GM19023 (cell line): ENCODE results near the gene WDR76.

ENCODE experiments used
- ATAC-seq: cut with Tn5 transposase; IDR thresholded peaks from one replicate; pipeline ENCODE4 v1.9.1; 2021; ENCODE audit warnings: mild to moderate bottlenecking, moderate library complexity; ENCODE audit not compliant: unreplicated experiment

WDR76 gene

DNA sequence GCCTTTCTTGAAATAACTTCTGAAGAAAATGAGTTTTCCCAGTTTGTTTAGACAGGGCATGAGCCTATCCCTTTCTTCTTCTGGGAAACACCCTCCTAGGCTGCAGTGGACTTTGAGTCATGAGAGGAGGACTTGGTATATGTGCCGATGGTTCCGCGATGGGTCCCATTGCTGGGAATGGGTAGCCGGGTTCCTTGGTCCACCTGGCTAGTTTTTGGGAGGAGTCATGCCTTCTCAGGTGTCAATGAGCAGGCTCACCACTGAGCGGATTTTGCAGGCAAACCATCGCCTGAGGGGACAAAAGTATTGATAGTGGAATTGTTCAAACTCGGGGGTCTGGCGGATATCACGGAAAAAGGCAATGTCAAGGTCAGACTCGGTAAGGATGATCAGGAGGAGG, 46.8 kb downstream of the WDR76 start:
- ATAC-seq: no peak

DNA sequence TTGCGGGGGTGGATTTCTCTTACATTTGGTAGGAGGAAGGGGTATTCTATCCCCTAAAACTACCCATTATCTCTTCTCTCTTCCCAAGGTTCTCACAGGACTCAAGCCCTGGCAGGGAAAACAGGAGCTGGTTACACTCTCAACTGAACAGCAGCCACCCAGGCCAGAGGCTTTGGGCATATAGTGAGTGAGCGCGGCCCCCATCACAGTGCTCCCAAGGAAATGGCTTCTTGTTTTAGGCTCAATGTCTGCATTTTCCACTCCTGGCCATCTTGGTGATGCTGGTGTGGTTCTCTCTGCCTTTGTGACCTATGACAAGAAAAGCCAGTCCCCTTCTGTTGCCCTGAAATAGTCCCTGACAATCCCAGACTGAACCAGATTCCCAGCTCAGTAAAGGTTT, 50.1 kb downstream of the WDR76 start:
- ATAC-seq: no peak

- ATAC-seq: no peak
Measured at GRCh38 chr15:43877371-43877770, 50.6 kb downstream of the WDR76 start.

GRCh38 chr15:43878446-43878845, 51.6 kb downstream of the WDR76 start:
- ATAC-seq: no peak

DNA sequence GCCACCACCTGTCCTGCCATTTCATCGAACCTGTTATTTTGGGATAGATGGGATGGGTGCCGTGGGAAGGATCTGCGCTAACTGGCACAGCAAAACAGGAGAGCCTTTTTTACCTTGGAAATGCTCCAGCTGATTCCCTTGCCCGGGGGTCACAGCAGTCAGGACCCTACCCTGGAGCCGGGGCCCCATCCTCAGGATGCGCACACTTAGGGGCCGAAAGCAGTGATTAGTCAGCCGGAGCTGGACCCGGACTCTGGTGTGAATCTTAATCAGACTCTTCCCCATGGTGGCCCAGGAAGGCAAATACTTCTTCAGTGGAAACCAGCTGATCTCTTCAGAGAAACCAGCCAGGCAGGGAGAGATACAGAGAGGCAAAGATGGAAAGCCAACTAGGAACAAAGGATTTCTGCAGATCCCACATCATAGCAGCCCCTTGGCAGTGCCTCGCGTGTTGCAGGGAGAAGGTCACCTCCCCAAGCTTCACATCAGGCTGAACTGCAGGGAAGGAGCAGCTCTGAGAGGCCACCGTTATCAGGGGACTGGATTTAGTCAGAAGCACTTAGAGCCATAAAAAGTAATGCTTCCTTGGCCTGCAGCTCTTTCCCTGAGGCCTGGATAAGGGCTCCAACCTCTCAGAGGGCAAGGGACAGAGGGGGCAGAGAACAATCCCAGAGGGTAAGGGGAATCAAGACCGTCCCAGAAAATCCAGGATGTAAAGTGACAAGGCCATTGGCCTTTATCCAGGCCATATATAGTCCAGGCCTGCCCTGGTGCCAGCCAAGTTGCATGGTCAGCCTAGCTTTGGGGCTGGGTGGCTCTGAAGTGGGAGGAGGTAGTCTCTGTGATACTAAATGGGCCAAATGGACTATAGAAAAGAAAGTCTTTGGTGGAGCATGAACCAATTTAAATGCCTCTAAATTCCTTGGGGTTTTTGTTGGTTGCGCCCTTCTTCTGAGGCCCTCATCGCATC, 52.9 kb downstream of the WDR76 start:
- ATAC-seq: no peak

DNA sequence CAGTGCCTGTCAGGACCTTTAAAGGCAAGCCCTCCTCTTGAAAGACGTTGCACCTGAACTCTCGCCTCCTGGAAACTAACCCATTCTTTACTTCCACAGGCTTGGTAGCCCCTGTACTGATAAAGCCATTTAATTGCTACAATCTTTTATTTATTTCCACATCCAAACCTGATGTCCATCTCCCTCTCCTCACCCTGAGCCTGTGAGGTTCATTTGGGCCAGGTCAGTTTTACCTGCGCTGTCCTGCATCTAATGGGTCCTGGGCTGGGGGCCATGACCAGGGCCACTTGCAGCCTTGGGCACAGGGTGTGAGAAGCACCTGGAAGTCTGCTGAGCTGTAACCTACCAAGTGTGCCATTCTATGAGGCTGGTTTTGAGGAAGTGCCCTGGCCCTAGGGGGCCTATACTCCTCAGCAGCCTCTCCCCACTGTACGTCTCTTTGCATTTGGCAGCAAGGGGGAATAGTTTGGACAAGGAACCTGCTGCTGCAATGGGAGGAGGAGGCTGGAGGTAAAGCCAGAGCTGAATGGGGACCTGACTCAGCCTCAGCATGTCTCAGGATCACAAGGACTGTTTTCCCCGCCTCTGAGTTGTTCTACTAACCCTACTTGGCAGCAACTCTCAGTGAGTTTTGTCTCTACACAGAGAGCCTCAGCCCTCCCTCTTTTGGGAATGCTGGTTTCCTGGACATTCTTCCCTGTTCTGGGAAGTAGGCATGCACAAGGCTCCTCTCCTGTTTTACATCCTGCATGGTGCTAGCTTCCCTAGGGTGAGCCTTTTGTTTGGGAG, 53.8 kb downstream of the WDR76 start:
- no peak for ATAC-seq

- ATAC-seq: no peak
Measured at GRCh38 chr15:43881245-43881644, 54.4 kb downstream of the WDR76 start.

GRCh38 chr15:43881944-43882343, 55.1 kb downstream of the WDR76 start:
- no peak for ATAC-seq

DNA sequence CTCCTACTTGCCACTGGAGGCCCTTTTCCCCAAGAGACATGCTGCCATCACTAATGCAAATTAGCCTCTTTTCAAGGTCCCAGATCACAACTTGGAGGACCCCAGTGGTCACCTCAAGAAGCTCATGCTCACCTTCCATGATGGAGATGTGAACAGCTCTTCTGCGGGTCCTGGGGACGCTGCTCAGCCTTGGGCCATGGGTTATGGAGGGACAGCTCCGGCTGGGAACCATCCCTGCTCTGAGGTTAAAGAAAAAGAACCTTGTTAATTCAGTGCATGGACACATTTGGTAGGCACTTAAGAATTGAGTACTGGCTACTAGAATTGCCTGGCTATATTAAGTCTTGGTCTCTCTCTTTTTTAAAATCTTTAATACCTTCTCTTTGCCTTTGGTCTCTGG, 56.8 kb downstream of the WDR76 start:
- no peak for ATAC-seq

DNA sequence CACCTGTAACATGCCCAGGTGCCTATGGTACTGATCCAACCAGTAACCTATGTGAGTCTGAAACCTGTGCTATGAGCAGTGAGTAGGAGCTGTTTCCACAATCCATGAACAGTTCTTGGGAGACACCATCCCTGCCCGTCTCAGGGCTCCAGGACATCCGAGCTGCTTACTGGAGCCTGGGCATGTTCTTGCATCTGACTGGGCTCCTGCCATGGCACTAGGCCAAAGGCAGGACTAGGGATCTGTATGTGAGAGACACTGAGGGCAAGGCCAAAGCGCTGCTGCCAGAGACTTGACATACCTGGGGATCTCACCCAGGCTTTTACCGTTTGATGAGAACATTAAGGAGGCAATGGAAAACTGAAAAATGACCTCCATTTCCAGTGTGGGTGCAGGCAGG, 59.8 kb downstream of the WDR76 start:
- no peak for ATAC-seq

DNA sequence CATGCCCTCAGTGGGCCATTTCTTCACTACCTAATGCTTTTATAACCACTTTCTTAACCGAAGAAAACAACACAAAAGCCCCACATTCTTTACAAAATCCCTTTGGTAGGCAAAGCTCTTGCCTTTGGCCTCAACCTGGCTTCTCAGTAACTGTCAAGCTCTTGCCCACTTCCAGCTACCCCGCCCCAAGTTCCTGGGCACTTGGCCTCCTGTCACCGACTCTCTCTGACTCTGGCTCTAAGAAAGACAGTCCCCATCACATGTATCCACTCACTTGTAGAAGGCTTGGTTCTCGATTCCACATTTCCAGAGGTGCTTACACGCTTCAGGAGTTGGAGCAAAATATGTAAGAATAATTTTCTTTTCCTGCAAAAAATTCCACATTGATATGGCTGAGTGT, 61.1 kb downstream of the WDR76 start:
- no peak for ATAC-seq

DNA sequence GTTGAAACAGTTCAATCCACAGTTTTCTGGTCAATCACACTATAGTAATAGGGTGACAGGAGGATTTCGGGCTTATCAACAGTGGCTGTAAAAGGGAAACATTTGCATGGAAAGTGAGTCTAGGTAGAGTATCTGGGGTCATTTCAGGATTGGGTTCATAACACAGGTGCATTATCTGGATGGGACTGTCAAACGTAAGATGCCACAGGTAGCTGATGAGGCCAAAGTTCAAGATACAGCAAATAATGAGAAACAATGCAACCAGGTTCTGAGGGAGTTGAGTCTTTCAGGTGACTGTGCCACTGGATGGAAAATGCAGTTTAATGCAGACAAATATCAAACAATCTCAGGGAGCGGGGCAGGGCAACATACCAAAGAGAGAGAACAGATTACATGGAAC, 62.2 kb downstream of the WDR76 start:
- ATAC-seq: no peak

GRCh38 chr15:43893956-43894355, 67.2 kb downstream of the WDR76 start:
- no peak for ATAC-seq

DNA sequence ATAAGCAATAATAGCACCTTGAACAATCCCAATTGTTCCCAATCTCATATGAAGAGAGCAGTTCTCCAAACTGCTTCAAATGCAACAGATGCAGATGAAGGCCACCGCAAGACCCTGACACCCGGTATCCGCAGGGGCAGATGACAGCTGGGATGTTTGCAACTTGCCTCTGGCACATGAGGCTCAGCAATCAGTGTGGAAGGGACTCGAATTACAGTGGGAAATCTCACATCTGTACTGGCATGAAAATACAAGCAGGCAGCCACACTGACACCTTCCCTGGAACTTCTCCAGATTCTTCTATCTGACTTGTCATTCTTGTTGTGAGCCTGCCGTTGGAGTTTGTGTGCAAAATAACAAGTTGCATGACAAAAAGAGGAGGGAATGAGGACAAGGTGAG, 68.8 kb downstream of the WDR76 start:
- ATAC-seq: no peak

- no peak for ATAC-seq
Measured at GRCh38 chr15:43896543-43896942, 69.7 kb downstream of the WDR76 start.

DNA sequence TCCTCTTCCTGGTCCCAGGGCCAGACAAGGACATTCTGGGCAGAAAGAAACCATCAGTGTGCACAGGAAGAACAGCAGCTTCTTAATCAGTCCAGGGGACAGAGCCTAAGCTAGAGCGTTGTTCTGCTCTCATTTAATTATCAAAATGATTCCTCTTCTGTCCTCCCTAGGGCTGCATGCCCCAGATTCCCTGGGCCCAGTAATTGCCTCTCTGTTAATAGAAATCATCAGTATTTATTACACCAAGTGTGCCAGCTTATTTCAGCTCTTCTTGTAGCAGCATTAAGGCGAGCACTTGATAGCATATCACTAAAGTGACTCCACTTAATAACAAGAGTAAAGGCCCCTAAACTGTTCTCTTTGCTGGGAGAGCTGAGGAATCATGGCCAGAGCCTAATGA, 72.1 kb downstream of the WDR76 start:
- ATAC-seq: no peak

GRCh38 chr15:43899928-43900327, 73.1 kb downstream of the WDR76 start:
- no peak for ATAC-seq

DNA sequence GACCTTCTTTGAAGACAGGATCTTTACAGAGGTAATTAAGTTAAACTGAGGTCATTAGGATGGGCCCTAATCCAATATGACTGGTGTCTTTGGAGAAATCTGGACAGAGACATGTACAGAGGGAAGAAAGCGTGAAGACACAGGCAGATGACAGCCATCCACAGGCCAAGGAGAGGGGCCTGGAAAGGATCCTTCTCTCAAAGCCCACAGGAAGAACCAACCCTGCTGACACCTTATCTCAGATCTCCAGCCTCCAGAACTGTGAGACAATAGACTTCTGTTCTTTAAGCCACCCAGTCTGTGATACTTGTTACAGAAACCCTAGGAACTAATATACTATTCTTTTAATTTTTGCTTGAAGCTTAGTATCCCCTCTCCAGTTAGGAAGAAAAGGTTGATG, 74.2 kb downstream of the WDR76 start:
- no peak for ATAC-seq

GRCh38 chr15:43901495-43901894, 74.7 kb downstream of the WDR76 start:
- no peak for ATAC-seq

DNA sequence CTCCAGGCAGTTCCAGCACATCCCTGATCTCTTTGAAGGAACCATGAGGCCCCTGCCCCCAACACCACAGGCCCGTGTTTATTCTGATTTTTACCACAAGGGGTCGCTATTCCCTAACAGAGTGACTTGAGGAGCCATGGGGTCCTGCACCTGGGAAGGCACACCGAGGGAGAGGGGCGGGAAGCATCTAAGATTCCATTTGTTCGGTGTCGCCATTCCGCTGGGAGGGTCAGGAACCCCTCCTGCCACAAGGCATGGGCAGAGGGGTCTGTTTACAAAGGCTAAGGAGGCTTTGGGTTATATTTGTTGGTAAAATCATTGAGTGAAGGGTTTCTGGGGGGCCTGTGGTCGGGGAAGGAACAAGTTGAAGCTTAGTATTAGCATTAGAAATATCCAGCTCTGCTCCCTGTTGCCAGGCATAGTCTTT, 77.1 kb downstream of the WDR76 start:
- peak; percentile 54 for ATAC-seq

DNA sequence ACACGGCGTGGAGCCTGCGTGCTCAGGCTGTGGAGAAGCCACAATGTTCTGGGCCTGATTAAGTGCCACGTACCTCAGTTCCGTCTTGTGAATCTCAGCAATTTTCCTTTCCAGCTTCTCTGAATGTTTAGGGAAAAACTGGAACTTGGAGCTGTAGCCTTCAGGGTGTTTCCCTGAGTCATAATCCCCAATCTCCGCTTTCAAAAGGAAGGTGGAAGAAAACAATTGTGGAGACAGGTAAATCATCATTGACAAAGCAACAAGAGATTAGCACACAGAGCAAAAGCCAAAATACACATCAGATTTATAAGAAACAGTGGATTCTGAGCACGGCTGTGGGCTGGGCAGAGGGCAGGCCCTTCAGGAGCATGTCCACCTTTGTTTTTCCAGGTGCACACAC, 79.0 kb downstream of the WDR76 start:
- no peak for ATAC-seq

GRCh38 chr15:43908516-43909050, 81.8 kb downstream of the WDR76 start:
- ATAC-seq: no peak
